SK-N-SH (cell line): Measurements from ENCODE around the gene CUL3. TPM values are rescaled to one million over a fixed set of nuclear protein-coding genes. Genes with fewer than 3 reads are reported as not detected.

Experiments
- CTCF ChIA-PET: fragments of 300-600, 350-600 bp; formaldehyde crosslinking; extraction: SDS; loops from one replicate; lab custom pipeline; 2021; lab: Yijun Ruan, JAX
- POLR2A ChIA-PET: fragments of 350-600 bp; sonication (Branson Sonifier 250); formaldehyde crosslinking; extraction: SDS; loops from one replicate; lab custom pipeline; 2020; ENCODE audit warnings: antibody characterized with exemption, inconsistent platforms; lab: Yijun Ruan, JAX
- DNase-seq: peaks from one replicate; pipeline ENCODE4 v3.0.0; 2012
- H2AFZ ChIP-seq: fragments of 200-600 bp; sonication (generic); 2 replicates; pipeline ENCODE4 v1.8.1; 2016; ENCODE audit warnings: antibody characterized with exemption, mild to moderate bottlenecking, low read depth
- H3F3A ChIP-seq: fragments of 200-600 bp; sonication (generic); replicated peaks from 2 replicates; pipeline ENCODE3; 2016; ENCODE audit warnings: antibody characterized with exemption, mild to moderate bottlenecking; ENCODE audit not compliant: insufficient read depth
- H3K27ac ChIP-seq, 2 experiments: fragments of 200-500 bp in 1 of 2; fragments of 200-600 bp in 1 of 2; sonication (Bioruptor generic) in 1 of 2; sonication (generic), shearing (Covaris generic) in 1 of 2; 2 replicates each; pipeline versions ENCODE4 v1.5.1 to v1.6.1; 2014 to 2016; ENCODE audit warnings: low read depth in 2 of 2, inconsistent platforms in 1 of 2, low read length in 1 of 2, mild to moderate bottlenecking in 1 of 2, mixed read lengths in 1 of 2
- H3K27me3 ChIP-seq: fragments of 200-600 bp; sonication (generic), shearing (Covaris generic); 2 replicates; pipeline ENCODE4 v1.6.1; 2016; ENCODE audit warnings: mixed run types; ENCODE audit not compliant: insufficient read depth
- H3K36me3 ChIP-seq, 2 experiments: fragments of 200-500 bp in 1 of 2; fragments of 200-600 bp in 1 of 2; sonication (Bioruptor generic) in 1 of 2; sonication (generic) in 1 of 2; replicated peaks in 1 of 2; 2 replicates each; pipeline versions ENCODE3 to v1.5.1; 2014 to 2016; ENCODE audit warnings: low read length in 1 of 2, mild to moderate bottlenecking in 1 of 2; ENCODE audit not compliant: insufficient read depth in 2 of 2, control insufficient read depth in 1 of 2
- H3K4me1 ChIP-seq, 2 experiments: fragments of 200-500 bp in 1 of 2; fragments of 200-600 bp in 1 of 2; sonication (Bioruptor generic) in 1 of 2; sonication (generic), shearing (Covaris generic) in 1 of 2; 2 replicates each; pipeline versions ENCODE4 v1.5.1 to v1.6.1; 2014 to 2016; ENCODE audit warnings: low read depth in 1 of 2, low read length in 1 of 2, mixed run types in 1 of 2; ENCODE audit not compliant: insufficient read depth in 2 of 2, control insufficient read depth in 1 of 2
- H3K4me2 ChIP-seq: fragments of 200-600 bp; sonication (generic), shearing (Covaris generic); 2 replicates; pipeline ENCODE4 v1.6.1; 2017; ENCODE audit warnings: mixed run types
- H3K4me3 ChIP-seq, 2 experiments: fragments of 200-500 bp in 1 of 2; fragments of 200-600 bp in 1 of 2; sonication (Bioruptor generic) in 1 of 2; sonication (generic), shearing (Covaris generic) in 1 of 2; 2 replicates each; pipeline versions ENCODE4 v1.5.1 to v1.8.1; 2014 to 2016; ENCODE audit warnings: low read depth in 2 of 2, inconsistent platforms in 1 of 2, low read length in 1 of 2, mild to moderate bottlenecking in 1 of 2, mixed read lengths in 1 of 2, moderate library complexity in 1 of 2
- H3K79me2 ChIP-seq: fragments of 200-600 bp; sonication (generic); 2 replicates; pipeline ENCODE4 v1.8.1; 2017; ENCODE audit warnings: mild to moderate bottlenecking; ENCODE audit not compliant: insufficient read depth
- H3K9ac ChIP-seq: fragments of 200-600 bp; sonication (generic); 2 replicates; pipeline ENCODE4 v1.6.1; 2017; ENCODE audit warnings: mixed run types
- H3K9me2 ChIP-seq: fragments of 200-600 bp; sonication (generic); 2 replicates; pipeline ENCODE4 v1.6.1; 2017; ENCODE audit warnings: mixed run types
- H3K9me3 ChIP-seq: fragments of 200-600 bp; sonication (generic); 2 replicates; pipeline ENCODE4 v1.6.1; 2017; ENCODE audit warnings: mixed run types, mild to moderate bottlenecking, moderate library complexity
- H4K20me1 ChIP-seq: fragments of 200-600 bp; sonication (generic); 2 replicates; pipeline ENCODE4 v1.6.1; 2017; ENCODE audit warnings: mild to moderate bottlenecking, mixed run types; ENCODE audit not compliant: insufficient read depth
- EP300 ChIP-seq, 2 experiments: IDR thresholded peaks; 2 replicates each; pipeline versions ENCODE4 v1.4.0 to v1.6.1; 2012; ENCODE audit warnings: borderline replicate concordance in 1 of 2, low read depth in 1 of 2, low read length in 1 of 2
- FOSL2 ChIP-seq: IDR thresholded peaks from 2 replicates; pipeline ENCODE4 v1.4.0; 2012; ENCODE audit warnings: low read depth, mild to moderate bottlenecking, moderate library complexity, borderline replicate concordance
- GABPA ChIP-seq: IDR thresholded peaks from 2 replicates; pipeline ENCODE4 v1.4.0; 2012; ENCODE audit warnings: low read depth, mild to moderate bottlenecking
- JUND ChIP-seq: IDR thresholded peaks from 2 replicates; pipeline ENCODE4 v1.4.0; 2012
- MEF2A ChIP-seq: IDR thresholded peaks from 2 replicates; pipeline ENCODE4 v1.4.0; 2012; ENCODE audit warnings: low read depth, borderline replicate concordance
- NFIC ChIP-seq: IDR thresholded peaks from 2 replicates; pipeline ENCODE4 v1.4.0; 2012; ENCODE audit warnings: borderline replicate concordance
- POLR2AphosphoS5 ChIP-seq: IDR thresholded peaks from 2 replicates; pipeline ENCODE4 v1.6.1; 2012; ENCODE audit warnings: low read depth, low read length
- RCOR1 ChIP-seq: fragments of 150-350 bp; IDR thresholded peaks from 2 replicates; pipeline ENCODE4 v1.6.1; 2017; ENCODE audit warnings: antibody characterized with exemption, low read length
- SIN3A ChIP-seq: IDR thresholded peaks from 2 replicates; pipeline ENCODE4 v1.6.1; 2012; ENCODE audit warnings: low read depth, mild to moderate bottlenecking, low read length, moderate library complexity, borderline replicate concordance
- SMC3 ChIP-seq: IDR thresholded peaks from 2 replicates; pipeline ENCODE4 v1.6.1; 2012; ENCODE audit warnings: low read depth, low read length, improper control_type of control experiment
- TAF1 ChIP-seq: IDR thresholded peaks from 2 replicates; pipeline ENCODE4 v1.6.1; 2012; ENCODE audit warnings: low read depth, mild to moderate bottlenecking, low read length, moderate library complexity, borderline replicate concordance
- TCF12 ChIP-seq: IDR thresholded peaks from 2 replicates; pipeline ENCODE4 v1.4.0; 2012
- TEAD4 ChIP-seq: IDR thresholded peaks from 2 replicates; pipeline ENCODE4 v1.4.0; 2012; ENCODE audit warnings: mild to moderate bottlenecking, borderline replicate concordance; ENCODE audit not compliant: insufficient read depth
- USF2 ChIP-seq: fragments of 150-350 bp; IDR thresholded peaks from 2 replicates; pipeline ENCODE4 v1.6.1; 2017; ENCODE audit warnings: antibody characterized with exemption, low read length, low read depth, borderline replicate concordance
- WGBS: methylation state at CpG from one replicate; pipeline ENCODE4 v1.1.6; 2017; ENCODE audit warnings: low lambda C conversion rate; 5-methylcytosine and 5-hydroxymethylcytosine counted together
- polyA plus RNA-seq, 3 experiments: library from polyadenylated mRNA; depleted of rRNA; stranded (reverse); fragments of >200 nt; gene quantifications; 2 replicates each; pipeline ENCODE4 v1.2.3, GENCODE V29; 2012
- TF ChIP-seq, protein P1 (sequence below): IDR thresholded peaks from 2 replicates; pipeline ENCODE4 v1.4.0; 2012; ENCODE audit warnings: low read depth, borderline replicate concordance

Gene CUL3
- polyA plus RNA-seq, 1 of the 3 experiments (the other 2 are of a cell fraction) = 17.3 TPM

DNA sequence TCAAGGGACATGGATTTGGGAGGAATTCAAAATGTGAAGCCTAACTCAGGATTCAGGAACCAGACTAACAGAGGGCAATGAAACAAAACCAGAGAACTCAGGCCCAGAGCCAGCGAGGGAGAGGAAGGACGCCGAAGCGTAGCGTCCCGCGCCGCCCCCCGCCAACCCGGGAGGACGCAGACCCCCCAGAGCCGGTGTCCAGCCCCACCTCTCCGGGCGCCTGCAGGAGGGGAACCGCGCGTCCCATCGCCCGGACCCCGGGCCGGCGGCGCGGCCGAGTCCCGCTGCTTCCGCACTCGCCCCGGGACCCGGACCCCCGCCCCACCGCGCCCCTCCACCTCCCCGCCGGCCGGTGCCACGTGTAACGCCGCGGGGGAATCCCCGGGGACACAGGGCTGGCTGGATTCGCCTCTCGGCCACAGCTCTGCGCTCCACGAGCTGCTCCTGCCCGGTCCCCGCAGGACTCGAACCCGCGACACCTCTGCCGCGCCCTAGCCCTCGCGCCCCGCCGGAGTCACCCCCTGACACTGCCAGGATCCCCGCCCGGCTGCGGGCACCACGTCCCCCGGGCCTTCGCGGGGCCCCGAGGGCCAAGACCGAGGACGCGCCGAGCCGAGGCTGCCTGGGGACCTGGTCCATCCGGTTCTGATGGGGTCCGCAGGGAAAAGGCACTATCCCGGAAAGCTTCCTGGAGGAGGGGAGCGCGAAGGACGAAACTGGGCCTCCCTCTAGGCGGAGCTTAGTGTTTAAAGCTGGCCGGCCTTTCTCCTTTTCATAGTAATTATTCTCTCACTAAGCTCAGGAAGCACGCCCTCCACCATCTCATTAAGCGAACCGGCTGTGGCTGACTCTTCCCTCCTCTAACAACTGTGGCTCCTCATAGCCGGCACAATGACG lies 142.8 kb downstream of the CUL3 start:
- DNase-seq = peak; percentile 57
- H3K9me3 ChIP-seq = no peaks in the 10 kb centered on the region
- H3K4me2 ChIP-seq = no peak overlapping the region
- H3K9me2 ChIP-seq = no peaks in the 10 kb centered on the region
- peak overlapping the region in 1 of 2 experiments; percentile 29; a peak in 3 of 4 replicates for H3K4me3 ChIP-seq
- no peaks in the 10 kb centered on the region for H3F3A ChIP-seq
- no peak overlapping the region for H3K27ac ChIP-seq
- POLR2A ChIA-PET = no interaction called here
- no peaks in the 10 kb centered on the region for H3K79me2 ChIP-seq
- peaks cover 0 to 2% of the 10 kb centered on the region in 2 experiments; a peak in 1 of 4 replicates for H3K4me1 ChIP-seq
- TF ChIP-seq TCF12 (no peak), RCOR1 (no peak), TEAD4 (no peak), NFIC (no peak), FOSL2 (no peak), USF2 (no peak), EP300 (IDR thresholded peaks at IDR 0.05; ENCODE audit: borderline replicate concordance in 1 of 2, low read depth in 1 of 2, low read length in 1 of 2) (no peak), GABPA (no peak), TAF1 (no peak), JUND (no peak), SIN3A (no peak), MEF2A (no peak)
- TF ChIP-seq, protein P1, sequence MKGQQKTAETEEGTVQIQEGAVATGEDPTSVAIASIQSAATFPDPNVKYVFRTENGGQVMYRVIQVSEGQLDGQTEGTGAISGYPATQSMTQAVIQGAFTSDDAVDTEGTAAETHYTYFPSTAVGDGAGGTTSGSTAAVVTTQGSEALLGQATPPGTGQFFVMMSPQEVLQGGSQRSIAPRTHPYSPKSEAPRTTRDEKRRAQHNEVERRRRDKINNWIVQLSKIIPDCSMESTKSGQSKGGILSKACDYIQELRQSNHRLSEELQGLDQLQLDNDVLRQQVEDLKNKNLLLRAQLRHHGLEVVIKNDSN = no peak
- no peaks in the 10 kb centered on the region for H4K20me1 ChIP-seq
- H2AFZ ChIP-seq = no peak overlapping the region
- H3K9ac ChIP-seq = no peak overlapping the region
- H3K27me3 ChIP-seq = no peaks in the 10 kb centered on the region; the same call in 1 of the 2 replicates
- CTCF ChIA-PET = interaction anchor here (0.6 kb wide), 1 partner anchor 209 kb away, joined by 3 read pairs; no protein-coding TSS in a partner anchor
- 43% methylated on average over 23 of the region's 82 CpGs for WGBS
- no peaks in the 10 kb centered on the region for H3K36me3 ChIP-seq

DNA sequence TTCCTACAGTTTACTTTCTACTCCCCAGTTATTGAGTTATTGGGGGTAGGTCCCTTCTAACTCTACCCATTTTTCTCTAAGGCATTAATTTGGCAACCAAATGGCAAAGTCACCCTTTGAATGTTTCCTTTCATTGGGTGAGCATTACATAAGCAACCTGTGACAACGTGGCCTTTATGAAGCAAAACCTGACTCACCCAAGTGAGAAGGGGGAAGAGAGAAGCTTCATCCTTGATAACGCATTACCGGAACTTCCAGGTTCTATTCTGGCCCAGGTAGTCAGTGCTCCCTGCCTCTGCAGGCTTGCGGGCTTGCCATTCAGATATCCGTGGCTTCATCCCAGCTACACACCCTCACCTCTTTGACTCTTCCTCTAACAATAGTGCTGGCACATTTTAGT lies 144.2 kb downstream of the CUL3 start:
- no peaks in the 10 kb centered on the region for H4K20me1 ChIP-seq
- POLR2A ChIA-PET = no interaction called here
- H3K27ac ChIP-seq = no peak overlapping the region
- H3K9ac ChIP-seq = no peak overlapping the region
- H3K27me3 ChIP-seq = no peaks in the 10 kb centered on the region; the same call in 1 of the 2 replicates
- no peak for TF ChIP-seq SMC3
- no peak for TF ChIP-seq SIN3A
- TF ChIP-seq POLR2AphosphoS5 = no peak
- TF ChIP-seq JUND = no peak
- TF ChIP-seq, all 33 proteins: peak for 0
- 87% methylated on average over 5 of the region's 5 CpGs for WGBS
- no peaks in the 10 kb centered on the region for H3K79me2 ChIP-seq
- H3K4me2 ChIP-seq = no peak overlapping the region
- H3K9me3 ChIP-seq = no peaks in the 10 kb centered on the region
- DNase-seq = no peak
- CTCF ChIA-PET = interaction anchor here (1.7 to 2.3 kb wide), 2 partner anchors 9 to 72 kb away, joined by 4 to 7 read pairs; no protein-coding TSS in a partner anchor
- no peak overlapping the region for H2AFZ ChIP-seq
- no peaks in the 10 kb centered on the region for H3K36me3 ChIP-seq
- no peak overlapping the region for H3K4me3 ChIP-seq
- peaks cover 0 to 2% of the 10 kb centered on the region in 2 experiments; a peak in 1 of 4 replicates for H3K4me1 ChIP-seq
- H3F3A ChIP-seq = no peaks in the 10 kb centered on the region
- no peaks in the 10 kb centered on the region for H3K9me2 ChIP-seq
